Mammary epithelial cell (primary cell): Measurements from ENCODE around the gene UBE2R2.
"Not testable (repeated sequence)": the region's sequence is repeated elsewhere in the genome, so short reads cannot be mapped to it uniquely, and the experiment has no call there.

Source experiments
- CTCF ChIP-seq, 2 donors: IDR thresholded peaks in 1 of 2; conservative IDR thresholded peaks in 1 of 2; 2 replicates each; pipeline ENCODE4 v1.5.1; 2011 to 2012; ENCODE audit warnings: inconsistent platforms in 2 of 2, low read length in 2 of 2, mild to moderate bottlenecking in 2 of 2, control low read depth in 1 of 2, low read depth in 1 of 2; ENCODE audit not compliant: insufficient read depth in 1 of 2; ENCODE audit errors: extremely low read depth in 1 of 2
- EZH2 ChIP-seq: IDR thresholded peaks from 2 replicates; pipeline ENCODE4 v1.6.1; 2012; ENCODE audit warnings: low read length, inconsistent platforms, borderline replicate concordance

- TF ChIP-seq EZH2; CTCF (conservative IDR thresholded peaks at IDR 0.05 in 1 of 2, IDR thresholded peaks at IDR 0.05 in 1 of 2; ENCODE audit: extremely low read depth in 1 of 2, insufficient read depth in 1 of 2, low read depth in 1 of 2, low read length in 2 of 2): not testable (repeated sequence)
Observed at GRCh38 chr9:33829641-33830230, 12.8 kb downstream of the UBE2R2 start.
